RWPE2 (cell line): ENCODE results near the gene DDC.

ENCODE experiments used
- ATAC-seq: fragments of 200-7000 bp; cut with Tn5 transposase; 3 replicates; pipeline ENCODE4 v1.9.1; 2021; ENCODE audit warnings: low read depth
- DNase-seq: peaks from one replicate; pipeline ENCODE4 v3.0.0-alpha.2; 2020; ENCODE audit warnings: low spot score
- H3K27ac ChIP-seq: fragments of 450-650 bp; 2 replicates; pipeline ENCODE4 v1.5.1; 2017; ENCODE audit warnings: mild to moderate bottlenecking; ENCODE audit not compliant: poor library complexity, severe bottlenecking
- H3K27me3 ChIP-seq: fragments of 250-450 bp; sonication (Bioruptor Pico); 2 replicates; pipeline ENCODE4 v1.5.1; 2021; ENCODE audit warnings: mild to moderate bottlenecking, moderate library complexity; ENCODE audit not compliant: insufficient read depth, poor library complexity, severe bottlenecking
- H3K36me3 ChIP-seq: fragments of 250-450 bp; sonication (Bioruptor Pico); 2 replicates; pipeline ENCODE4 v1.5.1; 2020; ENCODE audit warnings: low read depth, mild to moderate bottlenecking, moderate library complexity
- H3K4me1 ChIP-seq: fragments of 250-450 bp; sonication (Bioruptor Pico); 2 replicates; pipeline ENCODE4 v1.5.1; 2021; ENCODE audit warnings: mild to moderate bottlenecking, moderate library complexity; ENCODE audit not compliant: insufficient read depth, poor library complexity, severe bottlenecking
- H3K4me3 ChIP-seq: fragments of 250-450 bp; sonication (Bioruptor Pico); 2 replicates; pipeline ENCODE4 v1.5.1; 2021; ENCODE audit warnings: mild to moderate bottlenecking, moderate library complexity; ENCODE audit not compliant: severe bottlenecking
- H3K9me3 ChIP-seq: fragments of 250-450 bp; sonication (Bioruptor Pico); 2 replicates; pipeline ENCODE4 v1.5.1; 2021; ENCODE audit warnings: mild to moderate bottlenecking, moderate library complexity; ENCODE audit not compliant: severe bottlenecking
- CTCF ChIP-seq: fragments of 450-650 bp; IDR thresholded peaks from one replicate; pipeline ENCODE4 v1.5.1; 2017; ENCODE audit warnings: mild to moderate bottlenecking, moderate library complexity; ENCODE audit not compliant: poor library complexity, severe bottlenecking

The DDC gene

DNA sequence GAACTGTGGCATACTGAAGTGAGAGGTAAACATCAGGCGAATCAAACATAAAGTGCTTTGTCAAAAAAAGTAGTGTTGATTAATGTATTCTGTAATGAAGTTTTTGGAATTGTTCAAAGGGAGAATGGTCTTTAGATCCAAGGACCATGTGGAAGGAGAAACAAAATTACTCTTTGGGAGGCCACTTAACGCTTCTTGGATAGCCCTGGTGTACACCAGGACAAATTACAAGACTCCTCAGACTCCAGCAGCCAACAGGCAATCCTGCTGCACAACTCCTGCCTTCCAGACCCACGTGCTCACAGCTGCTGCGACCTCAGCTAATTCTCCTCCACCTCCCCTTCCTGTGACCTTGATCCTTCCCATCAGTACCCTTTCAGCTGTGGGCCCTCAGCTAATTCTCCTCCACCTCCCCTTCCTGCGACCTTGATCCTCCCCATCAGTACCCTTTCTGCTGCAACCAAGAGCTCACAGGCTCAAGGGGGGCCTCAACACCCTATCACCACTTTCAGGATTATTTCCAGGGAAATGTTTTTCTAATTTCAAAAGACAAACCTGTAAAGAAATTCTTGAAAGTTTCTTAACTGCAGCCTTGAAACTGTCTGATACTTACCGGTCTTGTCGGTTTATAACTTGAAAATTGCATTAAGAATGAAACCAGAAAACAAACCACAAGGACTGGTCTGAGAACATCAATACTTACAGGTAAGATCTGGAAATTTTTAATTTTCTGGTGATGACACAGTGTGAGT is 29.7 kb upstream of the DDC start:
- Histone ChIP-seq H3K4me1 (no peaks in the 10 kb centered on the region), H3K27ac (no peak overlapping the region), H3K9me3 (no peaks in the 10 kb centered on the region), H3K4me3 (no peak overlapping the region), H3K27me3 (no peaks in the 10 kb centered on the region), H3K36me3 (0 out of 2 replicates have a peak, but pooled peaks cover 14% of the 10 kb centered on the region)
- DNase-seq, result no peak
- no peak for ATAC-seq
- no peak for TF ChIP-seq CTCF

- DNase-seq (no peak), ATAC-seq (no peak)
- H3K27ac ChIP-seq, result no peak overlapping the region
- no peak for TF ChIP-seq CTCF
- no peaks in the 10 kb centered on the region for H3K9me3 ChIP-seq
- H3K4me3 ChIP-seq, result no peak overlapping the region
- H3K27me3 ChIP-seq, result no peaks in the 10 kb centered on the region
- H3K36me3 ChIP-seq, result 0 out of 2 replicates have a peak, but pooled peaks cover 14% of the 10 kb centered on the region
- no peaks in the 10 kb centered on the region for H3K4me1 ChIP-seq
These were observed 28.9 kb upstream of the DDC start for GRCh38 chr7:50594136-50594535.

GRCh38 chr7:50592940-50593339 is 27.7 kb upstream of the DDC start:
- Histone ChIP-seq H3K27ac (no peak overlapping the region), H3K4me1 (no peaks in the 10 kb centered on the region)
- no peak for TF ChIP-seq CTCF

DNA sequence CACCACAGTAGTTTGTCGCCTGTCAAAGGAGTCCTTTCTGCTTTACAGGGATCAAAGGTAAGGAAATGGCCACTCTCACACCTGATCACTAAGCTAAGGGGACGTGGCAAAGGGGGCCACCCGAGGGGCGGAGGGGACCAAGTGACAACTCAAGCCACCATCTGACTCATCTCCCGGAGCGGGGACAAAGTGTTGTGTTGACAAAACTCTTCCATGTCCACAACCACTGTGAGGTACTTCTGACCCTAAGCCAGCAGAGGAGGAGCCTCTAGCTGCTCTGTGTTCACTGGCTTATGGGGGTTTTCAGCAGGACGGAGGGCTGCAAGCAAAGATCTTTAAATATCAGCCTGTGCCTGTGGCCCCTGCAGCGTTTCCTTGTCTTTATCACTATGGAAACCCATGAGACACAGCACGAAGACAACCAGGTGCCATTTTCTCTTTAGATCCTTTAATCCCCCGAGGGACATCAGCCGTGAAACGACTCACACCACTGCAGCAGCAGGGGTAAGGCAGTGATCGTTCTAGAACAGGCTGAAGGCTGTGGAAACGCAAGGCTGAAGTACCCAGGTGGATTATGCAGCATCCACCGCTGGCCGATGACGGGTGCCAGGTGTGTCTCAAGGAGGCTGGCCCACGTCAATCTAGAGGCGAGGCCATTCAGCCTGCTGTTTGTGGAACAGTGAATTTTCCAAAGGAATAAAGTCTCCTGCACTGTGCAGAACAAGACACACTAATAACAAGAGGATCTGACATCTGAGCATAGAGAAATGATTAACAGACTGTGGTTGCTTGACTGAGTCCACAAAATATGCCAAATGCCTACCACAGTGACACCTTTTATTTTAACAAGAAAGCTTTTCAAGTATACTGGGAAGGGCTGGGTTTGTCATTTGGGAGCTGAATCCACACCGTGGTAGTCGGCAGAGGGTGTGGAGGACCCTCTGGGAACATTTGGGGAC is 26.6 kb upstream of the DDC start:
- Histone ChIP-seq H3K4me1 (no peaks in the 10 kb centered on the region), H3K4me3 (no peak overlapping the region), H3K9me3 (no peaks in the 10 kb centered on the region), H3K27ac (no peak overlapping the region), H3K36me3 (0 out of 2 replicates have a peak, but pooled peaks cover 11% of the 10 kb centered on the region), H3K27me3 (no peaks in the 10 kb centered on the region)
- no peak for TF ChIP-seq CTCF
- ATAC-seq (no peak), DNase-seq (no peak)

More at GRCh38 chr7:50592940-50593339, 27.7 kb upstream of the DDC start:
- Histone ChIP-seq H3K36me3 (0 out of 2 replicates have a peak, but pooled peaks cover 11% of the 10 kb centered on the region), H3K4me3 (no peak overlapping the region), H3K9me3 (no peaks in the 10 kb centered on the region), H3K27me3 (no peaks in the 10 kb centered on the region)
- ATAC-seq (no peak), DNase-seq (no peak)
